GM18873 (cell line): Measurements from ENCODE around the gene SELENOO.

Source experiments
- ATAC-seq: cut with Tn5 transposase; IDR thresholded peaks from one replicate; pipeline ENCODE4 v1.9.1; 2021; ENCODE audit warnings: mild to moderate bottlenecking, moderate library complexity, moderate number of reproducible peaks; ENCODE audit not compliant: unreplicated experiment, low FRiP score

The SELENOO gene

DNA sequence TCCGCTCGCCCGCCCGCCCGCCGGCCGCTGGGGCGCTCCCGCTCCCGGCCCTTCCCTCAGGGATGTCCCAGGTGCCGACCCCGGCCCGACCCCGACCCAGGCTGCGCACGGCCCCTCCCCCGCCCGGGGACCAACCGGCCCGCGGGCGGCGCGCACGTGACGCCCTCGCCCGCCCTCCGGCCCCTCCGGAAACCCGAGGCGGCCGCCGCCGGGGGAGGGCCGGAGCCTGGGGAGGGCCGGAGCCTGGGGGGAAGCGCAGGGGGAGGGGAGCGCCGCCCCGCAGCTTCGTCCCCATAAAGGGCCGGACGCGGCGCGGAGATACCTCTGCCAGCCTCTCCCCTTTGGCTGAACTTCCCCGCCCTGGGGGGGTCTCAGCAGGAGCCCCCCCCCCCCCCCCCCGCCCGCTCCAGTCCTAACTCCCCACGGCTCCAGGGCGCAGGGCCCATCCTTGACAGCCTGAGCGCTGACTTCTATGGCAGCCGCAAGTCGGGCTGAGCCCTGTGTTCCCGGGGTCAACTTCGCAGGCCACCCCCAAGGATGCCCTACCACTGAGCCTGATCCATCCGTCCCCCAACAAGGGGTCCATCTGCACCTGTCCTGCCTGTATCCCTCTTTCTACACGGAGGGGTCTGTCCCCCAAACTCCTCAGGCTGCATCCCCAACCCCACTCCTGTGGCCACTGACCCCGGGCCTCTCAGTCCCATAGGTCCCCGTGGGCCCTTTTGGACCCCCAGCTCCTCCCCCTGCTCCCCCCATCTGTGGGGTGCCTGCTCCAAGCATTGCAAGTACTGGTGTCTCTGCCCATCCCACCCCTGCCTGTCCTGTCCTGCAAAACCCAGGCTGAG is 61.0 kb downstream of the SELENOO start, which contains the start of gene MAPK12:
Gene MAPK12, minus strand, starts transcription at position 69 of the 845 bp plus-strand sequence. CDS start 174 bp downstream, outside the sequence.
- ATAC-seq = no peak

DNA sequence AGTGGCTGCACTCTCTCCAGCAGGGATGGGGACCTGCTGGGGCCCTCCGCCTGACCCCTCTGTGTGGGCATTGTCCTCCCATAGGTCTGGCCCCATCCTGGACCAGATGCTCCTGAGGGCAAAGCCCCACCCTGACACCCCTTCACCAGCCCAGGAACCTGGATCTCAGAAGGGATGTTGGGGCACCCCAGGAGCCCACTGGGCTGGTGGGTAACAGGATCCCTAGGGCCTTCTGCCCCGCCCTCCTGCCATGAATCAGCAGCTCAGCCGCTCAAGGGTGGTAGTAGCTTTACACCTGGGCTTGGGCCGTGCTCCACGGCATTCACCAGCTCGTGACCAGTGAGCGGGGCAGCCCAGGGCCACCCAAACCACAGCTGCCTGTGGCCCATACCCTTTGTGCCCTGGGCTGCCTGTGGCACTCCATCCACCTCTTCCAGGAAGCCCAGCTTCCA is 61.7 kb downstream of the SELENOO start:
- no peak for ATAC-seq

DNA sequence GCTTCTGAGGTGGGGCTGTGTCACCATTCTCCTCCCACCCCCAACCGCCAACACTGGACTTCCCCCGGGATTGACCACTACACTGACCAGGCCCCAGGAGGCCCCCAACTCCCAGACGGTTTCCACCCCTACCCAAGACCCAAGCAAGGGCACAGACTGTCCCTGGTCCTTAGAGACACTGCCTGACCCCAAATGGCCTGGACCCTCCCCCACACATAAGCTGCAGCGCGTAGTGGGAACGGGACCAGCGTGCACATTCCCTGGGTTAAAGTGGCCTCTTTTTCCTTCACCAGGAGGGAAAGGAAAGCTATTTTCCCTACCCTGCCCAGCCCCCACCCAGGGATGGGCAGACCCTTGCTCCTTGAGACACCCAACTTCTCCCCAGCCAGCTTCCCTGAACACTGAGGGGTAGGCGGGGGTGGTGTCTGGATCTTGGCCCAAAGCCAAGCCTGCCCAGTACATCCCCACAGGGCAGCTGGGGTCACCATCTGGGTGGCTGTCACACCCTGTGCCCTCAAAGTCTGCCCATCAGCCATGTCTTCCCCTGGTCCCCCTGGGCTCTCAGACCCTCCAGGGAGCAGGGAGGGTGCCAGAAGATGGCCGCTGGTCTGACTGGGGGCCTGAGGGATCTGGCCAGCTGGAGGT is 62.3 kb downstream of the SELENOO start:
- ATAC-seq = no peak

DNA sequence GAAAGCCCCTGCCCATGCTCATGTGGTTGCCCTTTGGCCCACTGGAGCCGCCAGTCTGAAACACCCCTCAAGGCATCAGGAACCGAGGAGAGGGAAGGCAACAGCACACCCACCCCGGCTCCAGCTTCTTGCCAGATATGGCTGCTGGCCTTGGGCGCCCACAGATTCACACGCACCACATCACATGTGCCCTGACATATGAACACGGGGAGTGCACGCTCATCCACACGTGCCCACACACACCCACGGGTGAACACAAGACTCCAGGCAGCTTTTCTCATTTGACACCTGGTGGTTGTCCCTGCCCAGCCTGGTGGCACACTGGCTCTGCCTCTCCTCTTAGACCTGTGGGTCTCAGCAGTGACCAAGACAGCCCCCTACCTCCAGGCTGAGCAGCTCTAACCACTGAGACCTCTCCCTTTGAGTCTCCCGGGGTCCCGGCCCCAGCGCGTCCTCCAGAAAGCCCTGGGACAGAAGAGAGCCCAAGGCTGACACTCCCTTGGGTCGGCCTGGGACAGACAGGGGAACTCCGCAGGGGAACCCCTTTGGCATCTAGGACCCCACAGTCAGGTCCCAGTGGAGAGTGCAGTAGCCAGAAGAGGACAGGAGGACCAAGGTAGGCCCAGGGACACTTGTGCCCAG is 63.4 kb downstream of the SELENOO start:
- no peak for ATAC-seq

DNA sequence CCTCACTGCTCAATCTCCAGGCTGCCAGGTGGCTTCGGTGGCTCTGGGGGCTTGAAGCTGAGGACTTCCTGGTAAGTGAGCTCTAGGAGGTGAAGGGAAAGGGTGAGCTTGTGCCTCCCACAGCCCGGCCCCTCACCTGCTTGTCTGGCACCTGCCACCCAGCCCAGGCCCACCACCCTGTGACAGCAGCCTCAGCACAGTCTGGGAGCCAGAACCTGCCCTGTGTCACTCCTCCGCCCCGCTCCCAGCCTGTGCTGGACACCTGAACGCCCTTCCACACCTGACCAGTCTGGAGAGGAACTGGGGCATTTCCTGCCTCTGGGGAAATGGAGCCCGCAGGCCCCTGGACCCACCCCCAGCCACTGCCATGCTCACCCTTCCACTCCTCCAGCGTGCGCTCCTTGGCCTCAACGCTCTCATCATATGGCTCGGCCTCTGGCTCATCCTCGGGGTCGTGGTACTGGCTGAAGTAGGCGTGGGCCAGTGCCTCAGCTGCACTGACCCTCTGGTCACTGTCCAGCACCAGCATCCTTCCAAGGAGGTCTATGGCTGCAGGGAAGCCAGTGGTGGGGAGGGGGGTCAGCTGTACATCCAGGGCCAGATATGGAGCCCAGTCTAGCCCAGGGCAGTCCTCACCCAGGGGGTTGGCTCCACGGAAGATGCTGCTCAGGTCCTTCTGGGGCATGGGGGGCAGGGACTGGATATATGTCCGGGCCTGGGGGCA is 64.3 kb downstream of the SELENOO start:
- no peak for ATAC-seq

DNA sequence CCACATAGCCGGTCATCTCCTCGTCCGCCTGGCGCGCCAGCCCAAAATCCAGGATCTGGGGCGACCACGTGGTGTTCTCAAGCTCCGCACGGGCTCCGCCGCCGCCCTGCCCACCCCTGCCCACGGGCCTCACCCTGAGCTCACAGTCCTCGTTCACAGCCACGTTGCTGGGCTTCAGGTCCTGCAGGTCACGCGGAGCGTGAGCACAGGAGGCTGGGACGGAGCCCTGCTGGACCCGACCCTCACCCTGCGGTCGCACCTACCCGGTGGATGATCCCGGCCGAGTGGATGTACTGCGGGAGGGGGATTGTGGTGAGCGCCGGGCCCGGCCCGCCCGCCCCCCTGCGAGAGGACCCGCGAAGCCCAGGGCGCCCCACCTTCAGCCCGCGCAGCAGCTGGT is 66.2 kb downstream of the SELENOO start:
- ATAC-seq = no peak
